Duodenal mucosa (tissue), 2 donors: Measurements from ENCODE around the gene GZMM.

Source experiments
- H3K27ac ChIP-seq: one replicate; pipeline ENCODE4 v1.7.0; 2013; ENCODE audit warnings: low read depth, low read length
- H3K27me3 ChIP-seq, 2 donors: one replicate each; pipeline ENCODE4 v1.7.0; 2013; ENCODE audit warnings: low read length in 2 of 2, control low read depth in 1 of 2; ENCODE audit not compliant: insufficient read depth in 2 of 2, control insufficient read depth in 1 of 2
- H3K36me3 ChIP-seq, 2 donors: one replicate each; pipeline ENCODE4 v1.7.0; 2013; ENCODE audit warnings: low read length in 2 of 2, control low read depth in 1 of 2; ENCODE audit not compliant: insufficient read depth in 2 of 2, control insufficient read depth in 1 of 2
- H3K4me1 ChIP-seq, 2 donors: one replicate each; pipeline ENCODE4 v1.7.0; 2013; ENCODE audit warnings: low read length in 2 of 2, control low read depth in 1 of 2; ENCODE audit not compliant: insufficient read depth in 2 of 2, control insufficient read depth in 1 of 2
- H3K4me3 ChIP-seq, 2 donors: one replicate each; pipeline ENCODE4 v1.7.0; 2013; ENCODE audit warnings: low read length in 2 of 2, low read depth in 1 of 2
- H3K9ac ChIP-seq, 2 donors: one replicate each; pipeline ENCODE4 v1.7.0; 2013; ENCODE audit warnings: low read length in 2 of 2, low read depth in 1 of 2
- H3K9me3 ChIP-seq, 2 donors: one replicate each; pipeline ENCODE4 v1.7.0; 2013; ENCODE audit warnings: low read length in 2 of 2, control low read depth in 1 of 2; ENCODE audit not compliant: control insufficient read depth in 1 of 2

Gene GZMM

GRCh38 chr19:590750-591098 is 46.9 kb downstream of the GZMM start:
- H3K9me3 ChIP-seq = no peaks in the 10 kb centered on the region
- H3K27me3 ChIP-seq = peaks cover 19 to 28% of the 10 kb centered on the region in 2 donors
- no peaks in the 10 kb centered on the region for H3K4me1 ChIP-seq
- no peak overlapping the region for H3K4me3 ChIP-seq
- no peak overlapping the region for H3K27ac ChIP-seq
- no peak overlapping the region for H3K9ac ChIP-seq
- no peaks in the 10 kb centered on the region for H3K36me3 ChIP-seq

DNA sequence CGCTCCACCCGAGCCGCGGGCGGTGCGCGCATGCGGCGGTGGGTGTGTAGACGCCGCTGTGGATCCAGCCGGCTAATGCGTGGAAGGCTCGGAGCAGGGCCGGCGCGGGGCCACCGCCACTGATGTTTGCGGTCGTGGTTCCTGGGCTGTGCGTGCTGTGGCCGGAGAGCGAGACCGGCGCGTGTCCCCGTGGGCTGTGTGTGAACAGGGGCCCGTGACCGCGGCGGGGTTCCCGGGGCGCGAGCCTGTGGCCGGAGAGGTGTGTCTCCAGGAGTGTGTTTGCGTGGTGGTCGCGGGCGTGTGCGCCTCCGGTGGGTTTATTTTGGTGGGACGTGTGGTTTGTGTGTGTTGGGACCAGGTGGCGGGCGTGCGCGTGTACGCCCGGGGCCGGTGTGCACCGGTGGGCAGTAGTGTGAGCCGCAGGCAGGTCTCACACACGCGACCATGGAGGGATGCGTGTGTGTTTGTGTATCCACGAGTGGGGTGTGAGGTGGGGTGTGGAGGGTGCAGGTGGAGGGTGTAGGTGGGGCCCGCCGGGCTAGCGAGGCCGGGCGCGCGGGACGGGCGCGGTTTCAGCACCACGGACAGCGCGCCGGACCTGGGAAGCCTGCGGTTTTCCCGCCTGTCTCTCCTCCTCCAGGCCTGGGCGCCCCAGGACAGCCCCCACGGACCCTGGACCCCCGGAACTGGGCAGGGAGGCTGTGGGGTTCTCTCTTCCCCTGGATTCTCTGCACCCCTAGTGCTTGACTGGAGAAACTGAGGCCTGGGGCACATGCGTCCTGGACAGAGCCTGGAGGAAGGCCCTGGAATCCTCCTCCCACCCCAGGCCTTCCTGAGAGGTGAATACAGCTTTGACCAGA is 47.5 kb downstream of the GZMM start:
- Histone ChIP-seq H3K9ac (no peak overlapping the region), H3K9me3 (no peaks in the 10 kb centered on the region), H3K27me3 (peaks cover 19 to 28% of the 10 kb centered on the region in 2 donors), H3K36me3 (no peaks in the 10 kb centered on the region), H3K4me3 (no peak overlapping the region), H3K4me1 (no peaks in the 10 kb centered on the region), H3K27ac (no peak overlapping the region)

DNA sequence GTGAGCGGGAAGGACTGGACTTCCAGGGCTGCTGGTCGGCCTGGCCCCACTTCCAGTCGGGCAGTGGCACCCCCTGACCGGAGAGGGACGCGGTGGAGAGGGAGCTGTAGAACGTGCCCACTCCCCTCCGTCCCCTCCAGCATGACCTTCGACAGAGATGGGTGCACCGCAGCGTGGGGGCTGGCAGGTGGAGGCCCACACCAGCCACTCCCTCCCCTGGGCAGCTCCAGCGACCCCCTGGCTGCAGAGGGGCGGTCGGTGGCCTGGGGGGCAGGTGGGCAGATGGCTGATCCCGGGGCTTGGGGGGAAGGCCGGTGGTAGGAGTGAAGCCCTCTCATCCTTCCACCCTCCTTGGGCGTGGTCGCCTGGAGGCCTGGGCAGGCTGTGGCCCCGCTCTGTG is 48.2 kb downstream of the GZMM start:
- Histone ChIP-seq H3K27me3 (peaks cover 19 to 28% of the 10 kb centered on the region in 2 donors), H3K9me3 (no peaks in the 10 kb centered on the region), H3K9ac (no peak overlapping the region), H3K36me3 (no peaks in the 10 kb centered on the region), H3K4me3 (no peak overlapping the region), H3K4me1 (no peaks in the 10 kb centered on the region), H3K27ac (no peak overlapping the region)

- Histone ChIP-seq H3K27ac (no peak overlapping the region), H3K36me3 (no peaks in the 10 kb centered on the region), H3K9ac (no peak overlapping the region), H3K4me1 (no peaks in the 10 kb centered on the region), H3K27me3 (peaks cover 18 to 26% of the 10 kb centered on the region in 2 donors), H3K4me3 (no peak overlapping the region), H3K9me3 (no peaks in the 10 kb centered on the region)
Measured at GRCh38 chr19:593055-593454, 49.2 kb downstream of the GZMM start.

DNA sequence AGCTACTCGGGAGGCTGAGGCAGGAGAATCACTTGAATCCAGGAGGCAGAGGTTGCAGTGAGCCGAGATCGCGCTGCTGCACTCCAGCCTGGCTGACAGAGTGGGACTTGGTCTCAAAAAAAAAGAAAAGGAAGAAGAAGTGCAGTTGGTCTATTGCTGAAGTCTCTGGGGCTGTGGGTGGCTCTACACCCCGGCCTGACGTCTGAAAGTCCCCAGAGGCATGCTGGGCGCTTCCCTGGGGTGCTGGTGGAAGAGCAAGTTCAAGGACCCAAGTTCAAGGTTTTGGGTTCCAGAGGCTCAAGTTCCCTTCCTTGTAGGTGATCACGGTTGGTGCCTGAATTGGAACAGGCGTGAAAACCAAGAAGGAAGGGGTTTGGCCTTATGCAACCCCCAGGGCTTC is 49.7 kb downstream of the GZMM start:
- peaks cover 13 to 22% of the 10 kb centered on the region in 2 donors for H3K27me3 ChIP-seq

DNA sequence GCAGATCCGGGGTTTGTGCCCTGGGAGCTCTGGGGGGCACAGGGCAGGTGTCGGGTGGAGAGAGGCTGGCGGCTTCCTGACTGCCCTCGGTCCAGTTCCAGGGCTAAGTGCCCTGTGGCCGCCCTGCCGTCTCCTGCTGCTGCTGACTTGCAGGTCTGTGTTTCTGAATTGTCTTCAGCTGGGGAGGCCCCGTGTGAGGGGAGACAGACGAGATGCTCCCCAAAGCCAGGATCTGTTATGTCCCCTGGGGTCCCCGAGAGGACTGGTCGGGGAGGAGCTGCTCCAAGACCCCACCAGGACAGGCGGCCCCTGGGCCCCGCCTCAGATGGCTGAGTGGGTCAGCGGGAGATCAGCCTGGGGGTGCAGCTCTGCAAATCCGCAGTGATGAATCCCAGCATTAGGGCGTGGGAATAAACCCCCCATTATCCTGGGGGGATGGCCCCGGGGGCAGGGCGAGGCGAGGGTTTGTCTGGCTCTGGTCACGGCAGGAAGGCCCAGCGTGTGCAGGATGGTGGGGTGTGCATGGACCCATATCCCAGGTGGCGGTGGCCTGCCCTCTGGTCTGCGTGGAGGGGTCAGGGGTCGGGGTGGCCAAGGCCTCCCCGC is 50.5 kb downstream of the GZMM start:
- H3K36me3 ChIP-seq = no peaks in the 10 kb centered on the region
- H3K27me3 ChIP-seq = peaks cover 5 to 13% of the 10 kb centered on the region in 2 donors
- H3K9me3 ChIP-seq = no peaks in the 10 kb centered on the region

More for the DNA sequence above, 49.7 kb downstream of the GZMM start:
- no peaks in the 10 kb centered on the region for H3K9me3 ChIP-seq
- no peak overlapping the region for H3K9ac ChIP-seq
- no peaks in the 10 kb centered on the region for H3K4me1 ChIP-seq
- H3K36me3 ChIP-seq = no peaks in the 10 kb centered on the region
- no peak overlapping the region for H3K27ac ChIP-seq
- no peak overlapping the region for H3K4me3 ChIP-seq

DNA sequence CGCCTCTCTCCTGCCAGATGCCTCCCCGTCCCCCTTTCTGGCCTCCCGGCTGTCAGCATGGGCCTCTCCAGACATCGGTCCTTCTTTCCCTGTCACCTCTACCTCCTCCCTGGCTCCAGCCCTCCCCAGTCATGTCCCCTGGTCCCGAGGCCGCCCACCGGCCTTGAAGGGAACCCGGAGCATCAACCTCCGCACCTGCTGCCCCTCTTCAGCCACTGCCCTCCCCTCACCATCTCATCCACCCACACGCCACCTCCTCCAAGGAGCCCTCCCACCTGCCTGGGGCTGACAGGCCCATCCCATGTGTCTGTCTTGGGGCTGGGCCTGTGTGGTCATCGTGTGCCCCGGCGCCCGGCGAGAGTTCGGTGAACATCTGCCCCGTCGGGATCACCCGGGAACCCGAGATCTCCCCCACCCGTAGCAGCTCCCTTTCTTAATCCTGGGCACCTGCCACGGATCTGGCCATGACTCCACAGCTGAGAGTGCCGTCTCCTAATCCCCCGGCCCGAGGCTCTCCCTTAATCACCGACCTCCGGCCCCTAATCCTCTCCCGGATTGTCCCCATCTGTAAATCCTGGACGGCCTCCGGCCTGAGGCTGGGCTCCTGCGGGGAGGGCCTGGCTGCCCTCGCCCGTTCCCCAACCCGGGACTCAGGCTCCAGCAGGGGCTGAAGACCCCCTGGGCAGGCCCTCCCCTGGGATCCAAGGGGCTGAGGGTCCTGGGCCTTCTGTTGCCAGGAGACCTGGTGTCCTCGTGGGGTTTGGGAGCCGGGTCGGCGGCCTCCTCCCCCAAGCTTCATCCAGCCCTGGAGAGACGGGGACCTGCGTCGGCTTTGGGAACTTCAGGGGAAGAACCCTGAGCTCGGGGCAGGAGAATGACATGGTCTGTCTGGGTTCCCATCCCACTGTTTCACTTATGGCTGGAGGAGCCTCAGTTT is 51.7 kb downstream of the GZMM start:
- Histone ChIP-seq H3K27ac (no peak overlapping the region), H3K4me1 (no peaks in the 10 kb centered on the region), H3K4me3 (no peak overlapping the region), H3K9ac (no peak overlapping the region), H3K9me3 (no peaks in the 10 kb centered on the region), H3K36me3 (no peaks in the 10 kb centered on the region), H3K27me3 (peaks cover 4 to 13% of the 10 kb centered on the region in 2 donors)

More for the DNA sequence above, 50.5 kb downstream of the GZMM start:
- H3K4me3 ChIP-seq = no peak overlapping the region
- H3K9ac ChIP-seq = no peak overlapping the region
- H3K27ac ChIP-seq = no peak overlapping the region
- no peaks in the 10 kb centered on the region for H3K4me1 ChIP-seq

DNA sequence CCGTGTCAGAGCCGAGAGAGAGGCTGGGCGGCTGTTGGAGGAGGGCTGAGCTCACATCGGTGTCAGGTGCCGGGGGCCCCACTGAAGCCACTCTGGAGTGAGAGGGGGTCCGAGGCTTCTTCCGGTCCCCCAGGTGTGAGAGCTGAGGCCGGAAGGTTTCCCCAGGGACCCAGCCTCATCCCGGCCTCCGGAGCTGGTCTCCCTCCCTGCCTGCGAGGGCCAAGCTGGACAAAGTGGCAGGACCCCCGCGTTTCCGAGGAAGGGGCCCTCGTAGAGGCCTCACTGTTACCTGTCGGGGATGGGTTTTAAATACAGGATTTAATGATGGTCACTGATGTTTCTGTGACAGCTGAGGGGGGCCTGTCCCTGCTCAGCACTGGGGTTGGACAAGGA is 52.4 kb downstream of the GZMM start:
- H3K36me3 ChIP-seq = no peaks in the 10 kb centered on the region
- H3K27me3 ChIP-seq = peaks cover under 1 to 10% of the 10 kb centered on the region in 2 donors
- H3K9me3 ChIP-seq = no peaks in the 10 kb centered on the region
- H3K4me3 ChIP-seq = no peak overlapping the region
- H3K27ac ChIP-seq = no peak overlapping the region
- no peaks in the 10 kb centered on the region for H3K4me1 ChIP-seq
- H3K9ac ChIP-seq = no peak overlapping the region

GRCh38 chr19:597406-598315 is 53.8 kb downstream of the GZMM start:
- no peak overlapping the region for H3K27ac ChIP-seq
- no peaks in the 10 kb centered on the region for H3K4me1 ChIP-seq
- peaks cover 0 to 4% of the 10 kb centered on the region in 2 donors for H3K27me3 ChIP-seq
- no peak overlapping the region for H3K4me3 ChIP-seq
- no peaks in the 10 kb centered on the region for H3K36me3 ChIP-seq
- H3K9me3 ChIP-seq = no peaks in the 10 kb centered on the region
- H3K9ac ChIP-seq = no peak overlapping the region
